HCT116 (cell line): Measurements from ENCODE around the gene IL1R1.

Experiments used
- CTCF ChIP-seq, 3 experiments: fragments of 200-600 bp in 1 of 3; sonication (generic) in 1 of 3; IDR thresholded peaks in 2 of 3; conservative IDR thresholded peaks in 1 of 3; 2 replicates each; pipeline ENCODE4 v1.5.1; 2012 to 2017; ENCODE audit warnings: low read depth in 2 of 3, low read length in 2 of 3, antibody characterized with exemption in 1 of 3, borderline replicate concordance in 1 of 3, control low read depth in 1 of 3, mild to moderate bottlenecking in 1 of 3, mixed read lengths in 1 of 3, mixed run types in 1 of 3, moderate library complexity in 1 of 3; ENCODE audit not compliant: insufficient read depth in 1 of 3
- EGR1 ChIP-seq: IDR thresholded peaks from 2 replicates; pipeline ENCODE4 v1.6.1; 2012; ENCODE audit warnings: low read depth
- EZH2 ChIP-seq: fragments of 200-600 bp; sonication (generic); IDR thresholded peaks from 2 replicates; pipeline ENCODE4 v1.6.1; 2017; ENCODE audit warnings: antibody characterized with exemption, mixed run types
- POLR2A ChIP-seq: IDR thresholded peaks from 2 replicates; pipeline ENCODE4 v1.7.0; 2011; ENCODE audit warnings: borderline replicate concordance; ENCODE audit not compliant: insufficient read depth, insufficient read length; ENCODE audit errors: extremely low read depth
- REST ChIP-seq: IDR thresholded peaks from 2 replicates; pipeline ENCODE4 v1.6.1; 2012; ENCODE audit warnings: low read depth
- SIN3A ChIP-seq: IDR thresholded peaks from 2 replicates; pipeline ENCODE4 v1.6.1; 2012; ENCODE audit warnings: low read depth
- SP1 ChIP-seq: IDR thresholded peaks from 2 replicates; pipeline ENCODE4 v1.6.1; 2012; ENCODE audit warnings: low read depth
- ZNF274 ChIP-seq: fragments of 200-500 bp; sonication (Bioruptor generic); IDR thresholded peaks from 2 replicates; pipeline ENCODE4 v1.6.1; 2014; ENCODE audit warnings: mild to moderate bottlenecking, low read depth, low read length, inconsistent platforms

- no peak for TF ChIP-seq CTCF (IDR thresholded peaks at IDR 0.05 in 2 of 3, conservative IDR thresholded peaks at IDR 0.05 in 1 of 3; ENCODE audit: borderline replicate concordance in 1 of 3, insufficient read depth in 1 of 3, low read depth in 2 of 3, low read length in 2 of 3)
- no peak for TF ChIP-seq EGR1
- no peak for TF ChIP-seq ZNF274
- TF ChIP-seq EZH2: no peak
- no peak for TF ChIP-seq SP1
- TF ChIP-seq POLR2A: no peak
- TF ChIP-seq SIN3A: no peak
- TF ChIP-seq REST: no peak
Observed at GRCh38 chr2:102114290-102114721, 28.2 kb upstream of the IL1R1 start.
